WTC11 (cell line): ENCODE data around the gene ASGR1. TPM values are rescaled to one million over a fixed set of nuclear protein-coding genes. Genes with fewer than 3 reads are reported as not detected.

ENCODE experiments used
- ATAC-seq: fragments of 200-7000 bp; cut with Tn5 transposase; 2 replicates; pipeline ENCODE4 v1.10.0; 2021; ENCODE audit warnings: mild to moderate bottlenecking, moderate library complexity
- CTCF ChIA-PET: fragments of 300-600 bp; sonication (Branson Sonifier 250); formaldehyde crosslinking; loops from one replicate; lab custom pipeline; 2021; ENCODE audit warnings: antibody characterized with exemption; lab: Charles Lee
- POLR2A ChIA-PET: fragments of 350-600 bp; sonication (Branson Sonifier 250); formaldehyde crosslinking; loops from one replicate; lab custom pipeline; 2021; ENCODE audit warnings: antibody characterized with exemption; lab: Charles Lee
- DNase-seq: peaks from one replicate; pipeline ENCODE4 v3.0.0; 2021; ENCODE audit warnings: low spot score
- H3K27ac Mint-ChIP-seq: 2 replicates; pipeline ENCODE4 v1.8.0; 2021; ENCODE audit warnings: mixed read lengths
- H3K27me3 Mint-ChIP-seq: 2 replicates; pipeline ENCODE4 v1.8.0; 2021; ENCODE audit warnings: low read depth, mild to moderate bottlenecking, moderate library complexity, mixed read lengths
- H3K36me3 Mint-ChIP-seq: 2 replicates; pipeline ENCODE4 v1.8.0; 2021; ENCODE audit warnings: mixed read lengths
- H3K4me1 Mint-ChIP-seq: 2 replicates; pipeline ENCODE4 v1.8.0; 2022; ENCODE audit warnings: mixed read lengths
- H3K4me3 Mint-ChIP-seq: 2 replicates; pipeline ENCODE4 v1.8.0; 2021; ENCODE audit warnings: mild to moderate bottlenecking, moderate library complexity, mixed read lengths
- H3K9me3 Mint-ChIP-seq: 2 replicates; pipeline ENCODE4 v1.8.0; 2021; ENCODE audit warnings: mixed read lengths
- ATF1 ChIP-seq: sonication (generic); formaldehyde crosslinking; IDR thresholded peaks from 2 replicates; pipeline ENCODE4 v1.8.1; 2023; ENCODE audit warnings: mild to moderate bottlenecking, moderate library complexity, missing genetic modification reagents
- FOXP1 ChIP-seq: sonication (generic); formaldehyde crosslinking; IDR thresholded peaks from 2 replicates; pipeline ENCODE4 v1.8.0; 2022; ENCODE audit warnings: missing genetic modification reagents, mild to moderate bottlenecking, moderate library complexity, borderline replicate concordance
- NFATC4 ChIP-seq: fragments of 250-450 bp; sonication (Bioruptor Pico); IDR thresholded peaks from 2 replicates; pipeline ENCODE4 v1.9.0; 2021; ENCODE audit warnings: mild to moderate bottlenecking
- SP1 ChIP-seq: sonication (generic); formaldehyde crosslinking; conservative IDR thresholded peaks from 2 replicates; pipeline ENCODE4 v1.8.1; 2022; ENCODE audit warnings: missing genetic modification reagents
- ZBTB21 ChIP-seq: sonication (generic); formaldehyde crosslinking; IDR thresholded peaks from 2 replicates; pipeline ENCODE4 v1.8.1; 2023; ENCODE audit warnings: mild to moderate bottlenecking, missing genetic modification reagents, borderline replicate concordance
- ZNF416 ChIP-seq: fragments of 250-450 bp; sonication (Bioruptor Pico); IDR thresholded peaks from 2 replicates; pipeline ENCODE4 v1.9.0; 2021; ENCODE audit warnings: mild to moderate bottlenecking, inconsistent platforms
- ZNF532 ChIP-seq: fragments of 250-450 bp; sonication (Bioruptor Pico); IDR thresholded peaks from 2 replicates; pipeline ENCODE4 v1.9.0; 2021; ENCODE audit warnings: mild to moderate bottlenecking, borderline replicate concordance
- total RNA-seq: library from RNA; stranded (reverse); gene quantifications from 3 replicates; pipeline ENCODE4 v1.2.3, GENCODE V29; 2021
- TF ChIP-seq, protein P1 (sequence below): sonication (generic); formaldehyde crosslinking; IDR thresholded peaks from 2 replicates; pipeline ENCODE4 v1.8.1; 2022; ENCODE audit warnings: mild to moderate bottlenecking, moderate library complexity, missing genetic modification reagents
- TF ChIP-seq, protein P2 (sequence below): sonication (generic); formaldehyde crosslinking; IDR thresholded peaks from 2 replicates; pipeline ENCODE4 v1.8.0; 2022; ENCODE audit warnings: missing genetic modification reagents

ASGR1 gene
- total RNA-seq, 1 experiment from 2014 or later, result 13.3 TPM

- Mint-ChIP-seq H3K27ac (no peak overlapping the region), H3K27me3 (peaks cover 4% of the 10 kb centered on the region; the same call in 1 of the 2 replicates), H3K4me3 (peak overlapping the region; percentile 78), H3K9me3 (no peaks in the 10 kb centered on the region), H3K4me1 (peaks cover 55% of the 10 kb centered on the region), H3K36me3 (peaks cover under 1% of the 10 kb centered on the region; the same call in 1 of the 2 replicates)
- no peak for TF ChIP-seq ZBTB21
- TF ChIP-seq ZNF532 (CRISPR knock-in tag), result no peak
- TF ChIP-seq, protein P1, sequence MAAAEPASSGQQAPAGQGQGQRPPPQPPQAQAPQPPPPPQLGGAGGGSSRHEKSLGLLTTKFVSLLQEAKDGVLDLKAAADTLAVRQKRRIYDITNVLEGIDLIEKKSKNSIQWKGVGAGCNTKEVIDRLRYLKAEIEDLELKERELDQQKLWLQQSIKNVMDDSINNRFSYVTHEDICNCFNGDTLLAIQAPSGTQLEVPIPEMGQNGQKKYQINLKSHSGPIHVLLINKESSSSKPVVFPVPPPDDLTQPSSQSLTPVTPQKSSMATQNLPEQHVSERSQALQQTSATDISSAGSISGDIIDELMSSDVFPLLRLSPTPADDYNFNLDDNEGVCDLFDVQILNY (CRISPR knock-in tag), result no peak
- TF ChIP-seq, protein P2, sequence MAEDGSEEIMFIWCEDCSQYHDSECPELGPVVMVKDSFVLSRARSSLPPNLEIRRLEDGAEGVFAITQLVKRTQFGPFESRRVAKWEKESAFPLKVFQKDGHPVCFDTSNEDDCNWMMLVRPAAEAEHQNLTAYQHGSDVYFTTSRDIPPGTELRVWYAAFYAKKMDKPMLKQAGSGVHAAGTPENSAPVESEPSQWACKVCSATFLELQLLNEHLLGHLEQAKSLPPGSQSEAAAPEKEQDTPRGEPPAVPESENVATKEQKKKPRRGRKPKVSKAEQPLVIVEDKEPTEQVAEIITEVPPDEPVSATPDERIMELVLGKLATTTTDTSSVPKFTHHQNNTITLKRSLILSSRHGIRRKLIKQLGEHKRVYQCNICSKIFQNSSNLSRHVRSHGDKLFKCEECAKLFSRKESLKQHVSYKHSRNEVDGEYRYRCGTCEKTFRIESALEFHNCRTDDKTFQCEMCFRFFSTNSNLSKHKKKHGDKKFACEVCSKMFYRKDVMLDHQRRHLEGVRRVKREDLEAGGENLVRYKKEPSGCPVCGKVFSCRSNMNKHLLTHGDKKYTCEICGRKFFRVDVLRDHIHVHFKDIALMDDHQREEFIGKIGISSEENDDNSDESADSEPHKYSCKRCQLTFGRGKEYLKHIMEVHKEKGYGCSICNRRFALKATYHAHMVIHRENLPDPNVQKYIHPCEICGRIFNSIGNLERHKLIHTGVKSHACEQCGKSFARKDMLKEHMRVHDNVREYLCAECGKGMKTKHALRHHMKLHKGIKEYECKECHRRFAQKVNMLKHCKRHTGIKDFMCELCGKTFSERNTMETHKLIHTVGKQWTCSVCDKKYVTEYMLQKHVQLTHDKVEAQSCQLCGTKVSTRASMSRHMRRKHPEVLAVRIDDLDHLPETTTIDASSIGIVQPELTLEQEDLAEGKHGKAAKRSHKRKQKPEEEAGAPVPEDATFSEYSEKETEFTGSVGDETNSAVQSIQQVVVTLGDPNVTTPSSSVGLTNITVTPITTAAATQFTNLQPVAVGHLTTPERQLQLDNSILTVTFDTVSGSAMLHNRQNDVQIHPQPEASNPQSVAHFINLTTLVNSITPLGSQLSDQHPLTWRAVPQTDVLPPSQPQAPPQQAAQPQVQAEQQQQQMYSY, result no peak
- TF ChIP-seq ZNF416 (CRISPR knock-in tag), result no peak
- ATAC-seq (no peak), DNase-seq (no peak)
- CTCF ChIA-PET, result interaction anchor here (0.8 to 4.8 kb wide), 2 partner anchors 10 to 14 kb away, joined by 3 to 24 read pairs; no protein-coding TSS in a partner anchor
- POLR2A ChIA-PET, result no interaction called here
Observed at GRCh38 chr17:7218166-7218565, 39.0 kb upstream of the ASGR1 start.

- POLR2A ChIA-PET, result no interaction called here
- H3K36me3 Mint-ChIP-seq, result no peaks in the 10 kb centered on the region
Observed at GRCh38 chr17:7217113-7217987, 38.2 kb upstream of the ASGR1 start.

More at GRCh38 chr17:7217113-7217987, 38.2 kb upstream of the ASGR1 start:
- Mint-ChIP-seq H3K9me3 (no peaks in the 10 kb centered on the region), H3K27ac (peak overlapping the region; percentile 79; the same call in 1 of the 2 replicates), H3K4me1 (peaks cover 57% of the 10 kb centered on the region), H3K27me3 (peaks cover 4% of the 10 kb centered on the region; the same call in 1 of the 2 replicates), H3K4me3 (peak overlapping the region; percentile 78)
- DNase-seq (no peak), ATAC-seq (no peak)
- CTCF ChIA-PET, result interaction anchor here (0.6 to 4.8 kb wide), 6 partner anchors 9 to 620 kb away, joined by 3 to 24 read pairs (median 4); partner anchors contain the start of gene DVL2
- TF ChIP-seq, protein P2, result no peak
- TF ChIP-seq SP1 (CRISPR knock-in tag), result 0 out of 2 replicates have a peak, but pooled peaks have one; percentile 9
- TF ChIP-seq ATF1 (CRISPR knock-in tag), result 0 out of 2 replicates have a peak, but pooled peaks have one; percentile 35
- TF ChIP-seq NFATC4, result no peak
- no peak for TF ChIP-seq FOXP1 (CRISPR knock-in tag)
